Endothelial cell of umbilical vein (primary cell): ENCODE data around the gene DCLK1. TPM values are rescaled to one million over a fixed set of nuclear protein-coding genes. Genes with fewer than 3 reads are reported as not detected.

Source experiments
- BruUV-seq: library from RNA; stranded (reverse); fragments of 400-500 nt; replicated peaks from 2 replicates; lab custom pipeline; 2021; lab: Mats Ljungman, UMichigan
- CTCF ChIA-PET: fragments of 300-600, 350-600 bp; sonication (Branson Sonifier 250); formaldehyde crosslinking; loops from one replicate; lab custom pipeline; 2021; ENCODE audit warnings: antibody characterized with exemption, inconsistent platforms; lab: Charles Lee
- POLR2A ChIA-PET: fragments of 300-600, 350-600 bp; sonication (Branson Sonifier 250); formaldehyde crosslinking; loops from one replicate; lab custom pipeline; 2021; ENCODE audit warnings: antibody characterized with exemption, inconsistent platforms; lab: Charles Lee
- DNase-seq: peaks from one replicate; pipeline ENCODE4 v3.0.0-alpha.2; 2011; ENCODE audit warnings: low read depth, low spot score
- FAIRE-seq: peaks from 2 replicates; lab custom pipeline; 2011; peaks lifted over from hg19 to GRCh38; lab: Jason Lieb, UNC
- H2AFZ ChIP-seq: 2 replicates; pipeline ENCODE4 v1.6.0; 2012; ENCODE audit warnings: low read depth, low read length, control low read depth, inconsistent platforms
- H3K27ac ChIP-seq: 2 replicates; pipeline ENCODE4 v1.5.1; 2011; ENCODE audit warnings: low read depth, mild to moderate bottlenecking, control low read depth, low read length, moderate library complexity; ENCODE audit not compliant: insufficient read depth
- H3K27me3 ChIP-seq, 2 experiments: 2 replicates each; pipeline versions ENCODE4 v1.6.0 to v1.6.1; 2011; ENCODE audit warnings: low read length in 2 of 2, mixed read lengths in 1 of 2; ENCODE audit not compliant: control insufficient read depth in 2 of 2, insufficient read depth in 2 of 2
- H3K36me3 ChIP-seq, 2 experiments: 2 replicates in 1 of 2; 3 replicates in 1 of 2; pipeline ENCODE4 v1.5.1; 2011; ENCODE audit warnings: low read length in 2 of 2, mild to moderate bottlenecking in 1 of 2, moderate library complexity in 1 of 2; ENCODE audit not compliant: control insufficient read depth in 2 of 2, insufficient read depth in 2 of 2; ENCODE audit errors: extremely low read depth in 1 of 2
- H3K4me1 ChIP-seq: 3 replicates; pipeline ENCODE4 v1.5.1; 2011; ENCODE audit warnings: mild to moderate bottlenecking, low read length; ENCODE audit not compliant: control insufficient read depth, insufficient read depth; ENCODE audit errors: extremely low read depth
- H3K4me2 ChIP-seq: 2 replicates; pipeline ENCODE4 v1.6.1; 2011; ENCODE audit warnings: low read length, control low read depth, mixed read lengths; ENCODE audit not compliant: insufficient read depth
- H3K4me3 ChIP-seq, 3 experiments: fragments of 200-600 bp in 1 of 3; sonication (generic), shearing (Covaris generic) in 1 of 3; replicated peaks in 1 of 3; 2 replicates each; pipeline ENCODE4 v1.5.1; 2011 to 2016; ENCODE audit warnings: control low read depth in 3 of 3, low read length in 3 of 3, mild to moderate bottlenecking in 2 of 3, inconsistent platforms in 1 of 3, low read depth in 1 of 3, moderate library complexity in 1 of 3; ENCODE audit not compliant: insufficient read depth in 1 of 3
- H3K79me2 ChIP-seq: 2 replicates; pipeline ENCODE4 v1.6.0; 2012; ENCODE audit warnings: low read length, inconsistent platforms; ENCODE audit not compliant: control insufficient read depth, insufficient read depth
- H3K9ac ChIP-seq: replicated peaks from 2 replicates; pipeline ENCODE3; 2011; ENCODE audit warnings: low read length, control low read depth; ENCODE audit not compliant: insufficient read depth; ENCODE audit errors: extremely low read depth
- H3K9me1 ChIP-seq: replicated peaks from 3 replicates; pipeline ENCODE4 v1.6.0; 2011; ENCODE audit warnings: mild to moderate bottlenecking, low read length; ENCODE audit not compliant: control insufficient read depth, insufficient read depth; ENCODE audit errors: extremely low read depth
- H3K9me3 ChIP-seq: replicated peaks from 2 replicates; pipeline ENCODE4 v1.5.1; 2012; ENCODE audit warnings: low read length, inconsistent platforms; ENCODE audit not compliant: control insufficient read depth, insufficient read depth
- H4K20me1 ChIP-seq: replicated peaks from 2 replicates; pipeline ENCODE3; 2011; ENCODE audit warnings: mild to moderate bottlenecking, low read length; ENCODE audit not compliant: control insufficient read depth, insufficient read depth; ENCODE audit errors: extremely low read depth
- CTCF ChIP-seq, 2 donors: IDR thresholded peaks; 1 replicate in 1 of 2; 2 replicates in 1 of 2; pipeline ENCODE4 v1.5.1; 2011; ENCODE audit warnings: low read length in 2 of 2, mild to moderate bottlenecking in 2 of 2, moderate library complexity in 2 of 2, control low read depth in 1 of 2, inconsistent platforms in 1 of 2, low read depth in 1 of 2; ENCODE audit not compliant: insufficient read depth in 1 of 2; ENCODE audit errors: extremely low read depth in 1 of 2
- EZH2 ChIP-seq: IDR thresholded peaks from 2 replicates; pipeline ENCODE4 v1.6.1; 2012; ENCODE audit warnings: borderline replicate concordance, low read depth, mild to moderate bottlenecking, moderate library complexity, low read length, inconsistent platforms; ENCODE audit not compliant: severe bottlenecking
- FOS ChIP-seq: IDR thresholded peaks from 2 replicates; pipeline ENCODE4 v1.6.1; 2011; ENCODE audit warnings: mild to moderate bottlenecking, low read length, moderate library complexity, borderline replicate concordance; ENCODE audit not compliant: insufficient read depth
- GATA2 ChIP-seq: IDR thresholded peaks from 2 replicates; pipeline ENCODE4 v1.7.0; 2011; ENCODE audit warnings: low read depth, mild to moderate bottlenecking, moderate library complexity, mixed read lengths, low read length; ENCODE audit not compliant: insufficient read length, insufficient read depth
- JUN ChIP-seq: IDR thresholded peaks from 2 replicates; pipeline ENCODE4 v1.6.1; 2011; ENCODE audit warnings: borderline replicate concordance, low read depth; ENCODE audit not compliant: insufficient read length, insufficient read depth
- MAX ChIP-seq: IDR thresholded peaks from 2 replicates; pipeline ENCODE4 v1.6.1; 2011; ENCODE audit not compliant: insufficient read depth, insufficient read length
- MYC ChIP-seq: IDR thresholded peaks from one replicate; pipeline ENCODE4 v1.6.1; 2011; ENCODE audit warnings: mild to moderate bottlenecking, low read depth, low read length
- POLR2A ChIP-seq: IDR thresholded peaks from 2 replicates; pipeline ENCODE4 v1.6.1; 2012; ENCODE audit warnings: low read depth, mild to moderate bottlenecking, control low read depth, low read length
- POLR2AphosphoS5 ChIP-seq: IDR thresholded peaks from 2 replicates; pipeline ENCODE4 v1.6.1; 2012; ENCODE audit warnings: low read depth, mild to moderate bottlenecking, control low read depth, low read length, moderate library complexity; ENCODE audit not compliant: insufficient read depth
- dilution Hi-C: fragments of 300-500 bp; cut with MboI; formaldehyde crosslinking; loops from one replicate; pipeline ENCODE4 v1.15.0; 2019; ENCODE audit warnings: low sequenced_read_pairs; ENCODE audit not compliant: extremely low pct_ligation_motif_present
- intact Hi-C: fragments of 100-400 bp; cut with micrococcal nuclease; formaldehyde crosslinking; loops from one replicate; pipeline ENCODE4 v1.10.0; 2022
- polyA plus RNA-seq, 4 experiments: library from polyadenylated mRNA; depleted of rRNA in 3 of 4; stranded (reverse) in 3 of 4; unstranded in 1 of 4; fragments of >200 nt; gene quantifications; 2 replicates each; pipeline versions ENCODE4 v1.2.1 to v1.2.3, GENCODE V29; 2011 to 2012; ENCODE audit warnings: missing spikeins in 1 of 4
- total RNA-seq: library from RNA; stranded (reverse); gene quantifications from 2 replicates; pipeline ENCODE4 v1.2.3, GENCODE V29; 2021

Gene DCLK1
- total and polyA plus RNA-seq, 2 donors (not counting 3 experiments of a cell fraction or from before 2014, with no cell fraction given) = 0.28 to 3.9 TPM

GRCh38 chr13:35927567-35928021, 203.6 kb downstream of the DCLK1 start:
- H3K4me3 ChIP-seq = no peak overlapping the region
- no peak overlapping the region for H3K9ac ChIP-seq
- H3K4me1 ChIP-seq = peaks cover 3% of the 10 kb centered on the region
- FAIRE-seq = no peak
- H3K9me3 ChIP-seq = no peaks in the 10 kb centered on the region
- peak; percentile 19 for DNase-seq
- no peaks in the 10 kb centered on the region for H3K27me3 ChIP-seq
- TF ChIP-seq MAX = no peak
- TF ChIP-seq POLR2AphosphoS5 = no peak
- TF ChIP-seq FOS = no peak
- TF ChIP-seq CTCF (IDR thresholded peaks at IDR 0.05; ENCODE audit: extremely low read depth in 1 of 2, insufficient read depth in 1 of 2, low read depth in 1 of 2, low read length in 2 of 2) = no peak
- no peak for TF ChIP-seq GATA2
- no peak for TF ChIP-seq EZH2
- TF ChIP-seq MYC = no peak
- TF ChIP-seq JUN = no peak
- no peak for TF ChIP-seq POLR2A
- H3K9me1 ChIP-seq = no peaks in the 10 kb centered on the region
- no peaks in the 10 kb centered on the region for H3K79me2 ChIP-seq
- ChIA-PET CTCF (interaction anchor here (2.0 kb wide), 1 partner anchor 109 kb away, joined by 5 read pairs; no protein-coding TSS in a partner anchor), POLR2A (no interaction called here)
- H3K4me2 ChIP-seq = no peak overlapping the region
- no peaks in the 10 kb centered on the region for H4K20me1 ChIP-seq
- dilution Hi-C loops (no loop called here), intact Hi-C loops (no loop called here)
- BruUV-seq = no TSS peak
- no peaks in the 10 kb centered on the region for H3K36me3 ChIP-seq
- H2AFZ ChIP-seq = no peak overlapping the region
- H3K27ac ChIP-seq = no peak overlapping the region
